Measurements from ENCODE around the gene GRIA4.

DNA sequence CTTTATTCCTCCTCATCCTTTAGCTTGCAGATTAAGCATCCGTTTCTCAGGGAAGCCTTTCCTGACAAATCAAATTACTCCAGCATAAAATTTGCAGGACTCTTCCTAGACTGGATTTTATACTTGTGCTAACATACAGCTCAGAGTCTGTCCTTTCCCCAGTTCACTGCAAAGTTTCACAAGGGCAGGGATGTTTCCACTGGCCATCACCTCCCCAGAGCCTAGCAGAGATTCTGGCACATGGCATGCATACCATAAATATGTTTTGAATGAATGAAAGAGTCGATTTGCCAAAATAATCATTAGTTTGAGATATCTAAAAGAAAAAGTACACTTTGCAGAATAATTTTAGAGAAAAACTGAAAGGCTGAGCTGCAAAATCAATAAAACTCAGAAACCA is 401.6 kb downstream of the GRIA4 start:
- TF ChIP-seq, protein P1, sequence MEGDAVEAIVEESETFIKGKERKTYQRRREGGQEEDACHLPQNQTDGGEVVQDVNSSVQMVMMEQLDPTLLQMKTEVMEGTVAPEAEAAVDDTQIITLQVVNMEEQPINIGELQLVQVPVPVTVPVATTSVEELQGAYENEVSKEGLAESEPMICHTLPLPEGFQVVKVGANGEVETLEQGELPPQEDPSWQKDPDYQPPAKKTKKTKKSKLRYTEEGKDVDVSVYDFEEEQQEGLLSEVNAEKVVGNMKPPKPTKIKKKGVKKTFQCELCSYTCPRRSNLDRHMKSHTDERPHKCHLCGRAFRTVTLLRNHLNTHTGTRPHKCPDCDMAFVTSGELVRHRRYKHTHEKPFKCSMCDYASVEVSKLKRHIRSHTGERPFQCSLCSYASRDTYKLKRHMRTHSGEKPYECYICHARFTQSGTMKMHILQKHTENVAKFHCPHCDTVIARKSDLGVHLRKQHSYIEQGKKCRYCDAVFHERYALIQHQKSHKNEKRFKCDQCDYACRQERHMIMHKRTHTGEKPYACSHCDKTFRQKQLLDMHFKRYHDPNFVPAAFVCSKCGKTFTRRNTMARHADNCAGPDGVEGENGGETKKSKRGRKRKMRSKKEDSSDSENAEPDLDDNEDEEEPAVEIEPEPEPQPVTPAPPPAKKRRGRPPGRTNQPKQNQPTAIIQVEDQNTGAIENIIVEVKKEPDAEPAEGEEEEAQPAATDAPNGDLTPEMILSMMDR (IDR thresholded peaks at IDR 0.05; ENCODE audit: low read depth, low read length), result no peak
- TF ChIP-seq, protein P2, sequence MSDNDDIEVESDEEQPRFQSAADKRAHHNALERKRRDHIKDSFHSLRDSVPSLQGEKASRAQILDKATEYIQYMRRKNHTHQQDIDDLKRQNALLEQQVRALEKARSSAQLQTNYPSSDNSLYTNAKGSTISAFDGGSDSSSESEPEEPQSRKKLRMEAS (IDR thresholded peaks at IDR 0.05; ENCODE audit: low read depth, low read length), result no peak
- TF ChIP-seq POLR2A (IDR thresholded peaks at IDR 0.05; ENCODE audit: extremely low read depth, insufficient read length), result no peak

Data from NB4 (cell line).